WTC11 (cell line): ENCODE measurements around the gene AHR. TPM values are rescaled to one million over a fixed set of nuclear protein-coding genes. Genes with fewer than 3 reads are reported as not detected.

Experiments used
- ATAC-seq: fragments of 200-7000 bp; cut with Tn5 transposase; 2 replicates; pipeline ENCODE4 v1.10.0; 2021; ENCODE audit warnings: mild to moderate bottlenecking, moderate library complexity
- CTCF ChIA-PET: fragments of 300-600 bp; sonication (Branson Sonifier 250); formaldehyde crosslinking; loops from one replicate; lab custom pipeline; 2021; ENCODE audit warnings: antibody characterized with exemption; lab: Charles Lee
- POLR2A ChIA-PET: fragments of 350-600 bp; sonication (Branson Sonifier 250); formaldehyde crosslinking; loops from one replicate; lab custom pipeline; 2021; ENCODE audit warnings: antibody characterized with exemption; lab: Charles Lee
- DNase-seq: peaks from one replicate; pipeline ENCODE4 v3.0.0; 2021; ENCODE audit warnings: low spot score
- H3K27ac Mint-ChIP-seq: 2 replicates; pipeline ENCODE4 v1.8.0; 2021; ENCODE audit warnings: mixed read lengths
- H3K27me3 Mint-ChIP-seq: 2 replicates; pipeline ENCODE4 v1.8.0; 2021; ENCODE audit warnings: low read depth, mild to moderate bottlenecking, moderate library complexity, mixed read lengths
- H3K36me3 Mint-ChIP-seq: 2 replicates; pipeline ENCODE4 v1.8.0; 2021; ENCODE audit warnings: mixed read lengths
- H3K4me1 Mint-ChIP-seq: 2 replicates; pipeline ENCODE4 v1.8.0; 2022; ENCODE audit warnings: mixed read lengths
- H3K4me3 Mint-ChIP-seq: 2 replicates; pipeline ENCODE4 v1.8.0; 2021; ENCODE audit warnings: mild to moderate bottlenecking, moderate library complexity, mixed read lengths
- H3K9me3 Mint-ChIP-seq: 2 replicates; pipeline ENCODE4 v1.8.0; 2021; ENCODE audit warnings: mixed read lengths
- AFF4 ChIP-seq: sonication (generic); formaldehyde crosslinking; IDR thresholded peaks from 2 replicates; pipeline ENCODE4 v1.8.1; 2023; ENCODE audit warnings: mild to moderate bottlenecking, missing genetic modification reagents, borderline replicate concordance
- ATF2 ChIP-seq: sonication (generic); formaldehyde crosslinking; IDR thresholded peaks from 2 replicates; pipeline ENCODE4 v1.8.1; 2022; ENCODE audit warnings: low read depth, missing genetic modification reagents, borderline replicate concordance
- CDX4 ChIP-seq: fragments of 250-450 bp; sonication (Bioruptor Pico); IDR thresholded peaks from 2 replicates; pipeline ENCODE4 v1.9.0; 2021; ENCODE audit warnings: moderate library complexity, mild to moderate bottlenecking, inconsistent platforms, borderline replicate concordance
- CREB1 ChIP-seq: sonication (generic); formaldehyde crosslinking; IDR thresholded peaks from 2 replicates; pipeline ENCODE4 v1.8.0; 2023; ENCODE audit warnings: mild to moderate bottlenecking, missing genetic modification reagents
- EMX1 ChIP-seq: fragments of 250-450 bp; sonication (Bioruptor Pico); IDR thresholded peaks from 2 replicates; pipeline ENCODE4 v1.8.0; 2021; ENCODE audit warnings: mild to moderate bottlenecking
- ETV6 ChIP-seq: sonication (generic); formaldehyde crosslinking; IDR thresholded peaks from 2 replicates; pipeline ENCODE4 v1.8.1; 2022; ENCODE audit warnings: mild to moderate bottlenecking, missing genetic modification reagents
- FOXJ3 ChIP-seq: sonication (generic); formaldehyde crosslinking; IDR thresholded peaks from 2 replicates; pipeline ENCODE4 v1.9.0; 2021; ENCODE audit warnings: missing genetic modification reagents, mild to moderate bottlenecking, borderline replicate concordance
- GRHL2 ChIP-seq: fragments of 250-450 bp; sonication (Bioruptor Pico); IDR thresholded peaks from 2 replicates; pipeline ENCODE4 v1.8.0; 2022; ENCODE audit warnings: mild to moderate bottlenecking, moderate library complexity; ENCODE audit not compliant: insufficient replicate concordance, severe bottlenecking
- HMGA2 ChIP-seq: fragments of 250-450 bp; sonication (Bioruptor Pico); IDR thresholded peaks from 2 replicates; pipeline ENCODE4 v1.4.0; 2021; ENCODE audit warnings: mild to moderate bottlenecking, moderate library complexity
- HMGXB4 ChIP-seq: sonication (generic); formaldehyde crosslinking; IDR thresholded peaks from 2 replicates; pipeline ENCODE4 v1.8.1; 2023; ENCODE audit warnings: mild to moderate bottlenecking, moderate library complexity, missing genetic modification reagents
- JAZF1 ChIP-seq: fragments of 250-450 bp; sonication (Bioruptor Pico); IDR thresholded peaks from 2 replicates; pipeline ENCODE4 v1.9.0; 2021; ENCODE audit warnings: moderate library complexity, mild to moderate bottlenecking, inconsistent platforms
- TP53 ChIP-seq: sonication (generic); formaldehyde crosslinking; IDR thresholded peaks from 2 replicates; pipeline ENCODE4 v1.8.1; 2023; ENCODE audit warnings: mild to moderate bottlenecking, missing genetic modification reagents
- ZMAT4 ChIP-seq: fragments of 250-450 bp; sonication (Bioruptor Pico); IDR thresholded peaks from 2 replicates; pipeline ENCODE4 v1.9.0; 2021; ENCODE audit warnings: mild to moderate bottlenecking
- ZNF281 ChIP-seq: sonication (generic); formaldehyde crosslinking; IDR thresholded peaks from 2 replicates; pipeline ENCODE4 v1.8.0; 2023; ENCODE audit warnings: mild to moderate bottlenecking, missing genetic modification reagents
- ZNF317 ChIP-seq: sonication (generic); formaldehyde crosslinking; IDR thresholded peaks from 2 replicates; pipeline ENCODE4 v1.8.1; 2023; ENCODE audit warnings: low read depth, mild to moderate bottlenecking, moderate library complexity, missing genetic modification reagents, borderline replicate concordance
- ZSCAN18 ChIP-seq: fragments of 250-450 bp; sonication (Bioruptor Pico); IDR thresholded peaks from 2 replicates; pipeline ENCODE4 v2.1.2; 2022; ENCODE audit warnings: mild to moderate bottlenecking, moderate library complexity
- total RNA-seq: library from RNA; stranded (reverse); gene quantifications from 3 replicates; pipeline ENCODE4 v1.2.3, GENCODE V29; 2021

AHR gene
- total RNA-seq, 1 experiment from 2014 or later, result 5.8 TPM

- TF ChIP-seq ZNF281, result no peak
- no peak for TF ChIP-seq FOXJ3 (CRISPR knock-in tag)
- no peak for TF ChIP-seq HMGA2 (CRISPR knock-in tag)
Measured at GRCh38 chr7:17364671-17365070, 66.2 kb downstream of the AHR start (continued).

GRCh38 chr7:17365775-17366174, 67.3 kb downstream of the AHR start:
- Mint-ChIP-seq H3K4me1 (0 out of 2 replicates have a peak, but pooled peaks cover 3% of the 10 kb centered on the region), H3K4me3 (no peak overlapping the region), H3K27ac (no peak overlapping the region), H3K27me3 (no peaks in the 10 kb centered on the region), H3K36me3 (peaks cover 5% of the 10 kb centered on the region), H3K9me3 (peaks cover 18% of the 10 kb centered on the region)
- CTCF ChIA-PET, result no interaction called here
- no peak for ATAC-seq
- no peak for DNase-seq
- TF ChIP-seq JAZF1, result no peak
- POLR2A ChIA-PET, result no interaction called here

GRCh38 chr7:17367502-17367901, 69.0 kb downstream of the AHR start:
- TF ChIP-seq GRHL2 (CRISPR knock-in tag) (no peak), ETV6 (no peak), ZNF281 (no peak), ZMAT4 (CRISPR knock-in tag) (no peak), AFF4 (CRISPR knock-in tag) (no peak), EMX1 (CRISPR knock-in tag) (no peak), TP53 (CRISPR knock-in tag) (no peak), ZSCAN18 (no peak), CREB1 (CRISPR knock-in tag) (no peak), HMGXB4 (CRISPR knock-in tag) (no peak), CDX4 (CRISPR knock-in tag) (no peak), ZNF317 (CRISPR knock-in tag) (no peak), ATF2 (CRISPR knock-in tag) (no peak)
- Mint-ChIP-seq H3K27ac (no peak overlapping the region; the same call in 1 of the 2 replicates), H3K36me3 (no peaks in the 10 kb centered on the region), H3K4me1 (0 out of 2 replicates have a peak, but pooled peaks cover 3% of the 10 kb centered on the region), H3K4me3 (no peak overlapping the region), H3K27me3 (no peaks in the 10 kb centered on the region), H3K9me3 (peaks cover 8% of the 10 kb centered on the region)
- ATAC-seq (no peak), DNase-seq (no peak)
- ChIA-PET CTCF (no interaction called here), POLR2A (no interaction called here)
